HepG2 (cell line): Measurements from ENCODE around the gene STX10. TPM values are rescaled to one million over a fixed set of nuclear protein-coding genes. Genes with fewer than 3 reads are reported as not detected.

ENCODE experiments used
- ATAC-seq: fragments of 200-7000 bp; cut with Tn5 transposase; 3 replicates; pipeline ENCODE4 v1.9.1; 2020; ENCODE audit warnings: mild to moderate bottlenecking, moderate library complexity
- BruUV-seq: library from RNA; stranded (reverse); fragments of 400-500 nt; replicated peaks from 2 replicates; lab custom pipeline; 2021; lab: Mats Ljungman, UMichigan
- CTCF ChIA-PET: fragments of 300-600 bp; formaldehyde crosslinking; extraction: SDS; loops from one replicate; lab custom pipeline; 2021; ENCODE audit warnings: low total read pairs, inconsistent platforms, low intra/inter-chr PET ratio; lab: Yijun Ruan, JAX
- POLR2A ChIA-PET: fragments of 350-600 bp; sonication (Branson Sonifier 250); formaldehyde crosslinking; loops from one replicate; lab custom pipeline; 2020; ENCODE audit warnings: antibody characterized with exemption, inconsistent platforms; lab: Yijun Ruan, JAX
- DNase-seq: peaks from one replicate; pipeline ENCODE4 v3.0.0-alpha.2; 2015; ENCODE audit warnings: low spot score
- FAIRE-seq: peaks from 3 replicates; lab custom pipeline; 2011; peaks lifted over from hg19 to GRCh38; lab: Jason Lieb, UNC
- H2AFZ ChIP-seq: one replicate; pipeline ENCODE4 v1.6.1; 2011; ENCODE audit warnings: low read length, inconsistent platforms
- H3K27ac ChIP-seq: fragments of 300-600 bp; 3 replicates; pipeline ENCODE4 v1.8.0; 2011; ENCODE audit warnings: mixed run types, mild to moderate bottlenecking, mixed read lengths, low read length, inconsistent platforms; ENCODE audit not compliant: insufficient read depth; ENCODE audit errors: extremely low read length
- H3K27me3 ChIP-seq, 2 experiments: fragments of 200-600 bp in 1 of 2; 2 replicates in 1 of 2; 3 replicates in 1 of 2; pipeline versions ENCODE4 v1.6.0 to v1.8.0; 2011; ENCODE audit warnings: low read length in 2 of 2, mild to moderate bottlenecking in 2 of 2, moderate library complexity in 2 of 2, inconsistent platforms in 1 of 2; ENCODE audit not compliant: insufficient read depth in 2 of 2, control insufficient read depth in 1 of 2
- H3K36me3 ChIP-seq, 2 experiments: fragments of 200-600 bp in 1 of 2; replicated peaks in 1 of 2; 2 replicates in 1 of 2; 3 replicates in 1 of 2; pipeline versions ENCODE4 v1.5.1 to v1.8.0; 2011; ENCODE audit warnings: low read length in 2 of 2, inconsistent platforms in 1 of 2; ENCODE audit not compliant: insufficient read depth in 2 of 2, control insufficient read depth in 1 of 2
- H3K4me1 ChIP-seq: 2 replicates; pipeline ENCODE4 v1.5.1; 2012; ENCODE audit warnings: low read length, inconsistent platforms; ENCODE audit not compliant: insufficient read depth
- H3K4me2 ChIP-seq: 2 replicates; pipeline ENCODE4 v1.6.0; 2011; ENCODE audit warnings: low read depth, low read length, inconsistent platforms
- H3K4me3 ChIP-seq, 3 experiments: fragments of 200-600 bp in 1 of 3; sonication (generic), shearing (Covaris generic) in 1 of 3; replicated peaks in 1 of 3; 2 replicates each; pipeline ENCODE4 v1.5.1; 2011 to 2016; ENCODE audit warnings: low read length in 3 of 3, inconsistent platforms in 2 of 3, low read depth in 2 of 3, mild to moderate bottlenecking in 2 of 3, control low read depth in 1 of 3, mixed read lengths in 1 of 3; ENCODE audit not compliant: insufficient read depth in 1 of 3
- H3K79me2 ChIP-seq: one replicate; pipeline ENCODE4 v1.6.1; 2011; ENCODE audit warnings: low read length, inconsistent platforms; ENCODE audit not compliant: insufficient read depth
- H3K9ac ChIP-seq: 2 replicates; pipeline ENCODE4 v1.6.0; 2011; ENCODE audit warnings: mild to moderate bottlenecking, low read depth, low read length, inconsistent platforms; ENCODE audit not compliant: insufficient read depth
- H3K9me3 ChIP-seq: 2 replicates; pipeline ENCODE4 v1.5.1; 2012; ENCODE audit warnings: mild to moderate bottlenecking, low read length
- H4K20me1 ChIP-seq: 2 replicates; pipeline ENCODE4 v1.6.0; 2011; ENCODE audit warnings: inconsistent platforms, mild to moderate bottlenecking, low read length, moderate library complexity; ENCODE audit not compliant: insufficient read depth
- AGO2 ChIP-seq: fragments of 200-400 bp; formaldehyde crosslinking; optimal IDR thresholded peaks from 2 replicates; pipeline ENCODE3; 2017; ENCODE audit warnings: mild to moderate bottlenecking, low read depth, low read length, moderate library complexity
- CBX2 ChIP-seq, 2 experiments: fragments of 200-600 bp in 1 of 2; sonication (generic); formaldehyde crosslinking in 1 of 2; IDR thresholded peaks; 2 replicates each; pipeline versions ENCODE4 v1.7.0 to v1.8.1; 2018 to 2022; ENCODE audit warnings: low read depth in 2 of 2, low read length in 1 of 2, mild to moderate bottlenecking in 1 of 2, missing genetic modification reagents in 1 of 2
- EHMT2 ChIP-seq: fragments of 200-600 bp; sonication (generic); IDR thresholded peaks from 2 replicates; pipeline ENCODE4 v1.7.0; 2017; ENCODE audit warnings: antibody characterized with exemption, low read depth, low read length, borderline replicate concordance
- EP300 ChIP-seq, 3 experiments: sonication (generic) in 1 of 3; formaldehyde crosslinking in 1 of 3; IDR thresholded peaks; 2 replicates each; pipeline versions ENCODE4 v1.5.1 to v1.6.1; 2011 to 2020; ENCODE audit warnings: low read depth in 2 of 3, low read length in 2 of 3, borderline replicate concordance in 1 of 3, improper control_type of control experiment in 1 of 3, mild to moderate bottlenecking in 1 of 3, missing genetic modification reagents in 1 of 3, moderate library complexity in 1 of 3
- HNRNPL ChIP-seq: fragments of 200-400 bp; formaldehyde crosslinking; IDR thresholded peaks from 2 replicates; pipeline ENCODE4 v1.6.1; 2017; ENCODE audit warnings: mild to moderate bottlenecking, low read depth, low read length
- NCOA2 ChIP-seq: sonication (generic); formaldehyde crosslinking; IDR thresholded peaks from 2 replicates; pipeline ENCODE4 v1.8.0; 2022; ENCODE audit warnings: inconsistent platforms
- NFKB2 ChIP-seq: sonication (generic); formaldehyde crosslinking; IDR thresholded peaks from 2 replicates; pipeline ENCODE4 v1.4.0; 2020; ENCODE audit warnings: missing genetic modification reagents, borderline replicate concordance
- NR3C1 ChIP-seq: sonication (generic); formaldehyde crosslinking; IDR thresholded peaks from 2 replicates; pipeline ENCODE4 v1.4.0; 2020; ENCODE audit warnings: missing genetic modification reagents
- SRSF4 ChIP-seq: fragments of 200-400 bp; formaldehyde crosslinking; IDR thresholded peaks from one replicate; pipeline ENCODE4 v1.6.1; 2018; ENCODE audit warnings: mild to moderate bottlenecking, low read depth, low read length, moderate library complexity; ENCODE audit not compliant: poor library complexity, severe bottlenecking
- U2AF2 ChIP-seq: fragments of 200-400 bp; formaldehyde crosslinking; IDR thresholded peaks from 2 replicates; pipeline ENCODE4 v1.6.1; 2017; ENCODE audit warnings: low read depth, mild to moderate bottlenecking, low read length
- WIZ ChIP-seq: sonication (generic); formaldehyde crosslinking; IDR thresholded peaks from 2 replicates; pipeline ENCODE4 v1.5.1; 2020; ENCODE audit warnings: mild to moderate bottlenecking, missing genetic modification reagents
- ZBTB7A ChIP-seq: sonication (generic); formaldehyde crosslinking; IDR thresholded peaks from 2 replicates; pipeline ENCODE4 v1.8.0; 2022; ENCODE audit warnings: mild to moderate bottlenecking, missing genetic modification reagents
- ZFP36L1 ChIP-seq: sonication (generic); formaldehyde crosslinking; IDR thresholded peaks from 2 replicates; pipeline ENCODE4 v1.8.0; 2022; ENCODE audit warnings: mild to moderate bottlenecking, missing genetic modification reagents, moderate library complexity
- ZNF263 ChIP-seq: sonication (generic); formaldehyde crosslinking; IDR thresholded peaks from 2 replicates; pipeline ENCODE4 v1.4.0; 2020; ENCODE audit warnings: missing genetic modification reagents
- ZNF550 ChIP-seq: sonication (generic); formaldehyde crosslinking; IDR thresholded peaks from 2 replicates; pipeline ENCODE4 v1.4.0; 2020; ENCODE audit warnings: mild to moderate bottlenecking, missing genetic modification reagents, borderline replicate concordance
- ZNF558 ChIP-seq: sonication (generic); formaldehyde crosslinking; IDR thresholded peaks from 2 replicates; pipeline ENCODE4 v1.9.0; 2022; ENCODE audit warnings: mild to moderate bottlenecking, missing genetic modification reagents, borderline replicate concordance
- ZNF713 ChIP-seq: sonication (generic); formaldehyde crosslinking; IDR thresholded peaks from 2 replicates; pipeline ENCODE4 v1.4.0; 2020; ENCODE audit warnings: mild to moderate bottlenecking, missing genetic modification reagents
- WGBS: methylation state at CpG from one replicate; pipeline ENCODE4 v1.1.6; 2017; ENCODE audit warnings: low lambda C conversion rate; 5-methylcytosine and 5-hydroxymethylcytosine counted together
- in situ Hi-C: cut with HindIII; loops from 2 replicates; pipeline ENCODE4 v1.10.0; 2017; ENCODE audit warnings: low pct_unique_long_range_greater_than_20kb; ENCODE audit not compliant: extremely low pct_ligation_motif_present
- intact Hi-C: fragments of 100-400 bp; cut with micrococcal nuclease; formaldehyde crosslinking; loops from one replicate; pipeline ENCODE4 v1.10.0; 2022; ENCODE audit not compliant: unreplicated experiment
- polyA plus RNA-seq, 8 experiments: library from polyadenylated mRNA; depleted of rRNA in 3 of 8; stranded (reverse) in 7 of 8; unstranded in 1 of 8; fragments of >200 nt; fragmentation: Illumina TruSeq in 4 of 8; extraction: Trizol in 4 of 8; gene quantifications; 2 replicates each; pipeline versions ENCODE4 v1.2.1 to v1.2.3, GENCODE V29; 2011 to 2016; ENCODE audit warnings: low read depth in 4 of 8, missing spikeins in 1 of 8, mixed read lengths in 1 of 8; ENCODE audit not compliant: insufficient read depth in 1 of 8
- total RNA-seq, 5 experiments: library from RNA; depleted of rRNA; stranded (reverse); fragments of >200 nt; fragmentation: Illumina TruSeq; extraction: Trizol; gene quantifications; 2 replicates each; pipeline ENCODE4 v1.2.3, GENCODE V29; 2016; ENCODE audit warnings: low read depth in 1 of 5
- TF ChIP-seq, protein P1 (sequence below): sonication (generic); formaldehyde crosslinking; IDR thresholded peaks from 2 replicates; pipeline ENCODE4 v1.8.0; 2022; ENCODE audit warnings: mild to moderate bottlenecking, missing genetic modification reagents; ENCODE audit not compliant: insufficient replicate concordance
- TF ChIP-seq, protein P2 (sequence below): sonication (generic); formaldehyde crosslinking; IDR thresholded peaks from 2 replicates; pipeline ENCODE4 v1.4.0; 2020; ENCODE audit warnings: mild to moderate bottlenecking, missing genetic modification reagents
- TF ChIP-seq, protein P3 (sequence below): sonication (generic); formaldehyde crosslinking; IDR thresholded peaks from 2 replicates; pipeline ENCODE4 v1.8.0; 2022; ENCODE audit warnings: missing genetic modification reagents, mild to moderate bottlenecking, borderline replicate concordance

The STX10 gene
- total and polyA plus RNA-seq, 2 of the 13 experiments (the other 11 are each of a cell fraction or from before 2014, with no cell fraction given) = 47.9 to 66.4 TPM

DNA sequence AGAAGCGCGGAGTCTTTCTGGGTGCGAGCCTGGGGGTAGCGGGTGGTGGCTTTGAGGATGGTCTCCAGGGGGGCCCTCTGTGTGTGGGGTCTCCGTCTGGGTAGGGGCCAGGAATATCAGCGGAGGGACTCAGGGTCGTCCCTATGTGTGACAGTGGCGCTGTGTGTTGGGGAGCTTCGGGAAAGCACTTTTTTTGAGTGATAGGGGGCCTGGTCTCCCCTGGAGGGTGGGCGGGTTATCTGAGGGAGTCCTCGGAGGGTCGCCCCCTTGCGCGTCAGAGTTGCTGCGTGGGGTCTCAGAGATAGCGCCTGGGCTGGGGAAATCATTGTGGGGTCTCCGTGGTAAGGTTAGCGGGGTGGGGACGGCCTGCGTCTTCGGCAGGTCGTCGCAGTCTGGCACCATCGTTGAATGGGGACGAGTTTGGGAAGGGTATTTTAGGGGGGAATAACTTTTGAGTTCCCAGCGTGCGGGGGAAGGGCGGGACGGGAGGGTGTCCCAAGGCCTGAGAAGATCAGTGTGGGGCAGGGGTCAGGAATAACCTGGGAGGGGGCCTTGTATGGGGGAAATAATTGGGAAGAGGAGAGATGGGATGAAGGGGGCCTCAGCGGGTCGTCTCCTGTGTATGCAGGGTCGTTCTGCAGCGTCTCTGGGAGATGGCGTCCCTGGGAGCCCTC, 893 bp upstream of the STX10 start:
- POLR2A ChIA-PET = interaction anchor here (1.6 to 3.1 kb wide), 5 partner anchors 13 to 186 kb away, joined by 3 to 39 read pairs (median 20); partner anchors contain the start of gene NACC1
- DNase-seq = no peak
- Histone ChIP-seq H3K4me1 (peaks cover 34% of the 10 kb centered on the region), H2AFZ (no peak overlapping the region), H3K9me3 (no peaks in the 10 kb centered on the region), H3K4me2 (peak overlapping the region; percentile 74), H3K79me2 (peaks cover 49% of the 10 kb centered on the region), H4K20me1 (peaks cover 3% of the 10 kb centered on the region; the same call in 1 of the 2 replicates), H3K27me3 (no peaks in the 10 kb centered on the region; a peak in 1 of 5 replicates), H3K4me3 (peak overlapping the region; percentile 92 to 97 (median 96)), H3K9ac (peak overlapping the region; percentile 98), H3K27ac (peak overlapping the region; percentile 94), H3K36me3 (no peaks in the 10 kb centered on the region)
- CTCF ChIA-PET = interaction anchor here (1.4 to 1.6 kb wide), 2 partner anchors 44 to 83 kb away, joined by 4 to 7 read pairs; no protein-coding TSS in a partner anchor
- ATAC-seq = no peak
- no peak for FAIRE-seq
- WGBS = under 1% methylated on average over 27 of the region's 34 CpGs
- in situ Hi-C loops (loop anchor here (5.0 kb wide), 2 partner anchors 34 to 41 kb away; partner anchors contain the start of genes NACC1 and TRMT1), intact Hi-C loops (loop anchor here (1.0 to 5.0 kb wide), 4 partner anchors 16 to 696 kb away; partner anchors contain the start of genes NACC1 and TRMT1)
- TSS peak; percentile 76 for BruUV-seq
- TF ChIP-seq, protein P1, sequence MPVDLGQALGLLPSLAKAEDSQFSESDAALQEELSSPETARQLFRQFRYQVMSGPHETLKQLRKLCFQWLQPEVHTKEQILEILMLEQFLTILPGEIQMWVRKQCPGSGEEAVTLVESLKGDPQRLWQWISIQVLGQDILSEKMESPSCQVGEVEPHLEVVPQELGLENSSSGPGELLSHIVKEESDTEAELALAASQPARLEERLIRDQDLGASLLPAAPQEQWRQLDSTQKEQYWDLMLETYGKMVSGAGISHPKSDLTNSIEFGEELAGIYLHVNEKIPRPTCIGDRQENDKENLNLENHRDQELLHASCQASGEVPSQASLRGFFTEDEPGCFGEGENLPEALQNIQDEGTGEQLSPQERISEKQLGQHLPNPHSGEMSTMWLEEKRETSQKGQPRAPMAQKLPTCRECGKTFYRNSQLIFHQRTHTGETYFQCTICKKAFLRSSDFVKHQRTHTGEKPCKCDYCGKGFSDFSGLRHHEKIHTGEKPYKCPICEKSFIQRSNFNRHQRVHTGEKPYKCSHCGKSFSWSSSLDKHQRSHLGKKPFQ (CRISPR knock-in tag) = peak; percentile 22
- TF ChIP-seq U2AF2 (no peak), AGO2 (peak; percentile 45), HNRNPL (no peak), ZNF558 (no peak), CBX2 (IDR thresholded peaks at IDR 0.05; ENCODE audit: low read depth, low read length) (no peak), CBX2 (CRISPR knock-in tag; IDR thresholded peaks at IDR 0.05; ENCODE audit: low read depth) (no peak), ZBTB7A (0 out of 2 replicates have a peak, but pooled peaks have one; percentile 7), ZNF713 (CRISPR knock-in tag) (0 out of 2 replicates have a peak, but pooled peaks have one; percentile 28), NFKB2 (CRISPR knock-in tag) (no peak; the same call in 1 of the 2 replicates), SRSF4 (no peak), NCOA2 (no peak), WIZ (no peak), EP300 (IDR thresholded peaks at IDR 0.05; ENCODE audit: low read depth in 2 of 2, low read length in 2 of 2) (no peak), EP300 (CRISPR knock-in tag; IDR thresholded peaks at IDR 0.05; ENCODE audit: borderline replicate concordance) (no peak), EHMT2 (no peak), NR3C1 (CRISPR knock-in tag) (no peak), ZFP36L1 (0 out of 2 replicates have a peak, but pooled peaks have one; percentile 7), ZNF263 (CRISPR knock-in tag) (no peak), ZNF550 (CRISPR knock-in tag) (no peak)
- TF ChIP-seq, protein P2, sequence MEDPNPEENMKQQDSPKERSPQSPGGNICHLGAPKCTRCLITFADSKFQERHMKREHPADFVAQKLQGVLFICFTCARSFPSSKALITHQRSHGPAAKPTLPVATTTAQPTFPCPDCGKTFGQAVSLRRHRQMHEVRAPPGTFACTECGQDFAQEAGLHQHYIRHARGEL (CRISPR knock-in tag) = no peak
- TF ChIP-seq, protein P3, sequence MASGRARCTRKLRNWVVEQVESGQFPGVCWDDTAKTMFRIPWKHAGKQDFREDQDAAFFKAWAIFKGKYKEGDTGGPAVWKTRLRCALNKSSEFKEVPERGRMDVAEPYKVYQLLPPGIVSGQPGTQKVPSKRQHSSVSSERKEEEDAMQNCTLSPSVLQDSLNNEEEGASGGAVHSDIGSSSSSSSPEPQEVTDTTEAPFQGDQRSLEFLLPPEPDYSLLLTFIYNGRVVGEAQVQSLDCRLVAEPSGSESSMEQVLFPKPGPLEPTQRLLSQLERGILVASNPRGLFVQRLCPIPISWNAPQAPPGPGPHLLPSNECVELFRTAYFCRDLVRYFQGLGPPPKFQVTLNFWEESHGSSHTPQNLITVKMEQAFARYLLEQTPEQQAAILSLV (CRISPR knock-in tag) = no peak
